ENCODE results near the gene CRKL. TPM values are rescaled to one million over a fixed set of nuclear protein-coding genes. Genes with fewer than 3 reads are reported as not detected.
"Not testable (repeated sequence)": the region's sequence is repeated elsewhere in the genome, so short reads cannot be mapped to it uniquely, and the experiment has no call there.

CRKL gene
- polyA plus RNA-seq, 4 donors: 61.4 to 71.1 (median 70.5) TPM

DNA sequence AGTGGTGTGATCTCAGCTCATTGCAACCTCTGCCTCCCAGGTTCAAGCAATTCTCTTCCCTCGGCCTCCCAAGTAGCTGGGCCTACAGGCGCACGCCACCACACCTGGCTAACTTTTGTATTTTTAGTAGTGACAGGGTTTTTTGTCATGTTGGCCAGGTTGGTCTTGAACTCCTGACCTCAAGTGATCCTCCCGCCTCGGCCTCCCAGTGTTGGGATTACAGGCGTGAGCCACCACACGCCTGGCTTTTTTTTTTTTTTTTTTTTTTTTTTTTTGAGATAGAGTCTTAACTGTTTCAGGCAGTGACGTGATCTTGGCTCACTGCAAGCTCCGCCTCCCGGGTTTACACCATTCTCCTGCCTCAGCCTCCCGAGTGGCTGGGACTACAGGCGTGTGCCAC lies 13.2 kb downstream of the CRKL start:
- DNase-seq (ENCODE audit: low read depth in 4 of 4, low spot score in 3 of 4): not testable (repeated sequence)

DNA sequence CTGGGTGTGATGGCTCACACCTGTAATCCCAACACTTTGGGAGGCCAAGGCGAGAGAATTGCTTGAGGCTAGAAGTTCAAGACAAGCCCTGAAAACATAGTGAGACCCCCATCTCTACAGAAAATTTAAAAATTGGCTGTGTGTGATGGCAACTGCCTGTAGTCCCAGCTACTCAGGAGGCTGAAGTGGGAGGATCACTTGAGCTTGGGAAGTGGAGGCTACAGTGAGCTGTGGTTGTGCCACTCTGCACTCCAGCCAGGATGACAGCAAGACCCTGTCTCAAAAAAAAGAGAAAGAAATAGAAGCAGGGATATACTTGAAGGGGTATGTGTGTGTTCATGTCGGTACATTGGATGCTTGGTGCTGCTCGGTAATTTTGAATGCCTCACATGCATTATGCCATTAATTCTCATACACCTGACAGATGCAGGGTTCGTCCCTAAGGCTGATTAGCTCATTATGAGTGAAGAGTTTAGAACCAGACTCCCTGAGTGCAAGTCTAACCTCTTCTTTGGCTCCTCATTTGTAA lies 14.0 kb downstream of the CRKL start:
- DNase-seq (ENCODE audit: low read depth in 4 of 4, low spot score in 3 of 4): no peak

DNA sequence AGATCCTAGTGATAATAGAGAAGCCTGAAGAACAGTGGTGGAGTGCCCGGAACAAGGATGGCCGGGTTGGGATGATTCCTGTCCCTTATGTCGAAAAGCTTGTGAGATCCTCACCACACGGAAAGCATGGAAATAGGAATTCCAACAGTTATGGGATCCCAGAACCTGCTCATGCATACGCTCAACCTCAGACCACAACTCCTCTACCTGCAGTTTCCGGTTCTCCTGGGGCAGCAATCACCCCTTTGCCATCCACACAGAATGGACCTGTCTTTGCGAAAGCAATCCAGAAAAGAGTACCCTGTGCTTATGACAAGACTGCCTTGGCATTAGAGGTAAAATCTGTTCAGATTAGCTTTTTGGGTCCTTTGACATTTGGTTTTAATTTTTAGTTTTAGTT lies 16.7 kb downstream of the CRKL start:
- DNase-seq (ENCODE audit: low read depth in 4 of 4, low spot score in 3 of 4): no peak

DNA sequence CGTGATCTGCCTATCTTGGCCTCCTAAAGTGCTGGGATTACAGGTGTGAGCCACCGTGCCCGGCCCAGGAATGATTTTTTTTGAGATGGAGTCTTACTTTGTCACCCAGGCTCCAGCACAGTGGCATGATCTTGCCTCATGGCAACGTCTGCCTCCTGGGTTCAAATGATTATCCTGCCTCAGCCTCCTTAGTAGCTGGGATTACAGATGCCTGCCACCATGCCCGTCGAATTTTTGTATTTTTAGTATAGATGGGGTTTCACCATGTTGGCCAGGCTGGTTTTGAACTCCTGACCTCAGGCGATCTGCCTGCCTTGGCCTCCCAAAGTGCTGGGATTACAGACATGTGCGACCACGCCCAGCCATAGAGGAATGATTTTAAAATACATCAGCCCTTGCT lies 17.8 kb downstream of the CRKL start:
- not testable (repeated sequence) for DNase-seq (ENCODE audit: low read depth in 4 of 4, low spot score in 3 of 4)

DNA sequence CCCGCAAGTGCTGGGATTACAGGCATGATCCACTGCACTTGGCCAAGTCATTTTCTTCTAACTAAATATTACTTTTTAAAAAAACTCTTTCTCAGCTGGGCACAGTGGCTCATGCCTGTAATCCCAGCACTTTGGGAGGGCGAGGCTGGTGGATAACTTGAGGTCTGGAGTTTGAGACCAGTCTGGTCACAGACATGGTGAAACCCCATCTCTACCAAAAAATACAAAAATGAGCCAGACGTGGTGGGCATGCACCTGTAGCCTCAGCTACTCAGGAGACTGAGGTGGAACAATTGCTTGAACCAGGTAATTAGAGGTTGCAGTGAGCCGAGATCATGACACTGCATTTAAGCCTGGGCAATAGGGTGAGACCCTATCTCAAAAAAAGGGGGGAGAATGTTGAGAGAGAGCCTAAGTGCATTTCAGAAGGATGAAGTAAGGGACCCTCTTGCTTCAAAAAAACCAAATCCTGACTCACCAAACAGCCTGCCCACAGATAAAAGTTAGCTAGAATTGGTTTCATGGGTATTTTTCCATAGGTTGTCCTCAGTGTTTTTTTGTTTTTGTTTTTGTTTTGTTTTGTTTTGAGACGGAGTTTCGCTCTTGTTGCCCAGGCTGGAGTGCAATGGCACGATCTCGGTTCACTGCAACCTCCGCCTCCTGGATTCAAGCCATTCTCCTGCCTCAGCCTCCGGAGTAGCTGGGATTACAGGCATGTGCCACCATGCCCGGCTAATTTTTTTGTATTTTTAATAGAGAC lies 18.8 kb downstream of the CRKL start:
- not testable (repeated sequence) for DNase-seq (ENCODE audit: low read depth in 4 of 4, low spot score in 3 of 4)

DNA sequence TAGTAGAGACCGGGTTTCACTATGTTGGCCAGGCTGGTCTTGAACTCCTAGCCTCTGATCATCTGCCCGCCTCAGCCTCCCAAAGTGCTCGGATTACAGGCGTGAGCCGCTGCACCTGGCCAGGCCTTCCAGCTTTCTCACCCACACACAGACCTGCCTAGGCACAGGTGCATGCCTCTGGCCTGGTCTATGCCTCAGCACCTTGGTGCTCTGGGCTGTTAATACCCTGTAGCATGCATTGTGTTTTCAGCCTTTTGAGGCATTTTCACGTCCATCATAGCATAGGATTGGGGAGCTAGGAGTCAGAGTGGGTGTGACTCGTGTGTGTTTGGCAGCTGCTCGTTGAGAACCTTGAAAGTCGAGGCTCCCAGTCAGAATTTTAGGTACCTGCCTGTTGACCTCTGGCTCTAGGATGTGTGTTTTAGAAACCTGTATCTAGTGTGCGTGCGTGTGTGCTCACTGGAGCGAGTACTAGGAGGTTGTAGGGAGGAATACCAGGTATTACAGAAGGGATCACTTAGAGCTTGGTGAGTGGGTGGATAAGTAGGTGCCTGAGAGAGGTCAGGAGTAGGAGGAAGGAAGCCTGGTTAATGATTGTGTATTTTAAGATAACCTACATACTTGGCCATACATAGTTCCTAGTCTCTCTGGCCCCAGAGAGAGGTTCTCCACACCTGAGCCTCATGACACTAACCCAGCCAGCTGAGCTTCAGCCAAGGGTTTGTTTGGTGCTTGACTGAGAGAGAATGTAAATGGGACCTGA lies 20.0 kb downstream of the CRKL start:
- DNase-seq (ENCODE audit: low read depth in 4 of 4, low spot score in 3 of 4): no peak

DNA sequence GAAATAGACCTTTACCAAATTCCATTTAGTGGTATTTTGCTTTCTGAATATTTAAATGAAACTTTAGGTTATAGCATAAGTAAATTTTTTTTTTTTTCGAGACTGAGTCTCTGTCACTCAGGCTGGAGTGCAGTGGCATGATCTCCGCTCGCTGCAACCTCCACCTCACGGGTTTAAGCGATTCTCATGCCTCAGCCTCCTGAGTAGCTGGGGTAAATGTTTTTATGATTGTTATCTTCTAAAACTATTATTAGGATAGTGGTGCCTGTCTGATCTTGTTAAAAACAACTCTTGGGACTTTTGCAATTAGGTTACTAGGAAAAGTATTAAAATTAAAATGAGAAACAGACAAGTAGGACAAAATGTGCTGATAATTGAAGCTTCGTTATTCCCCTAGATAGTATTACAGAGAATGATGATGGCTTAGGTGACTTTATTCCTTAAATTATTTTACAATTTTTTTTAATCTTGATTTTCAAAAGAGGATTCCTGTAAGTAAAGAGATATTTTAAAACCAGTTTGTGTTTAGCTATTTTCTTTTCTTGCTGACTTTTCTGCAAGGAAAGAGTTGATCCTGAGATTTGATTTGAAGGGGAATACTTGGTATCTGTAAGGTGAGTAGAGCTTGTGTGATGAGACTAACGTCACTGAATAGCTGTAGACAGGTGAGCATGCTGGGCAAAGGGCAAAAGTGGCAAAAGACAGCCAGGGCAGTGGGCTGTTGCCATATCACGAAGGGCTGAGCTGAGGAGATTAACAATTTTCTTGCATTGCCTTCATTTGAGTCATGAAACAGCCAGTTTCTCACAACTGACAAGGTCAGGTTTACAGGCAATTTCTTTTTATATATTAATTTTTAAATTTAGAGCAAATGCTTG lies 20.8 kb downstream of the CRKL start:
- no peak for DNase-seq (ENCODE audit: low read depth in 4 of 4, low spot score in 3 of 4)

DNA sequence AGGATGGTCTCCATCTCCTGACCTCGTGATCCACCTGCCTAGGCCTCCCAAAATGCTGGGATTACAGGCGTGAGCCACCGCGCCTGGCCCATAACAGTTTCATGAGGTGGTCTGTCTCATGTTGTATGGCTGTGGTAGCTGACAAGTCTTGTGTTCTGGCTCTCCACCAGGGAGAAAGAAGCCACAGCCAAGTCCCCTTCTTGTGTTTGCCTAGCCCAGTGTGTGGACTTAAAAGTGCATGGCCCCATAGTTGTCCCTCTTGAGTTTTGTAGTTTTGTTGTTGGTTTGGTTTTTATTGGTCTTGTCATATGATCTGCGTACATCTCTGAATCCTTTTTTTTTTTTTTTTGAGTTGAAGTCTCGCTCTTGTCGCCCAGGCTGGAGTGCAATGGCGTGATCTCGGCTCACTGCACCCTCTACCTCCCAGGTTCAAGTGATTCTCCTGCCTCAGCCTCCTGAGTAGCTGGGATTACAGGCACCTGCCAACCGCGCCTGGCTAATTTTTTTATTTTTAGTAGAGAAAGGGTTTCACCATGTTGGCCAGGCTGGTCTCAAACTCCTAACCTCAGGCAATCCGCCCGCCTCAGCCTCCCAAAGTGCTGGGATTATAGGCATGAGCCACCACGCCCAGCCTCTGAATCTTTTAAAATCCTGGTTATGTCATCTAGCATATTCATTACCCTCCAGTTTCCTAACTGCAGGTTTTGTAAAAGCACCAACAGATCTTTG lies 22.4 kb downstream of the CRKL start:
- DNase-seq (ENCODE audit: low read depth in 4 of 4, low spot score in 3 of 4): not testable (repeated sequence)

DNA sequence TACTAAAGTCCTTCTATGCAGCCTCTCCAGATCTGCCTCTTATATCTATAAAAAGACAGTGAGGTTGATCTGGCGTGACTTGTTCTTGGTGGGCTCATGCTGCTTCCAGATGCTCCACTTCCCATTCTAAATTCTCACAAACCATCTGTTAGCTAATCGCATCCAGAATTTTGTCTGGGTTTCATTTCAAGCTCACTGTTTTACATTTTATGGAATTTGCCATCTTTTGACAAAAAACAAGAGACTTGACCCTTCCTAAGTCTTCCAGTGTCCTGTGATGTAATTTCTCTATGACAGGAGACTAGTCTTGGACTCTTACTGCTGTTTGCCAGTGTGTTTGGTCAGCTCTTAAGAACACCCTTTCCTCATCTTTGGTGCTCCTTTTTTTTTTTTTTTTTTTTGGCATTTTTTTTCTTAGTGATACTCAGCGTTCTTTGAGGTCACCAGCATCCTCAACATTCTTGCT lies 23.0 kb downstream of the CRKL start:
- no peak for DNase-seq (ENCODE audit: low read depth in 4 of 4, low spot score in 3 of 4)

DNA sequence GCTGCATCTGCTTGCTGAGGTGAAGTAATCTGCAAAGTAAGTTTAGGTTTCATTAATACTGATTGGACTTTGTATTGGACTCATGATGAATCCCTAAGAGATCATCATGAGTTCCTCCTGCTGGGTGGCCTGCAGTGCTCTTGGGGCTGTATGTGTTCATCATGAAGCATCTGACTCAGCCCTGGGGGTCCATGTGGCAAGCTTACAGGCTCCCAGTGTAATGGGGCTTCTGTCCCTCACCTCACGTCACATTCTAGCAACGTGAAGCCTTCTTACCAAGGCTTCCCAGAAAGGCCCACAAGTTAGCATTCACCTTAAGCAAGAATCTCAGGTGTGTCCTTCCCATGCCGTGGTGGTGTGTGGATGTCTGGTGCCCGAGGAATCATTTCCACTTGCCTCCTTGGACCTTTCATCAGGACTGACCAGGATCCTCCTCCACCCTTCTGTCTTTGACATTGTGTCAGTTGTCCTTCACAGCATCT lies 23.7 kb downstream of the CRKL start:
- no peak for DNase-seq (ENCODE audit: low read depth in 4 of 4, low spot score in 3 of 4)

DNA sequence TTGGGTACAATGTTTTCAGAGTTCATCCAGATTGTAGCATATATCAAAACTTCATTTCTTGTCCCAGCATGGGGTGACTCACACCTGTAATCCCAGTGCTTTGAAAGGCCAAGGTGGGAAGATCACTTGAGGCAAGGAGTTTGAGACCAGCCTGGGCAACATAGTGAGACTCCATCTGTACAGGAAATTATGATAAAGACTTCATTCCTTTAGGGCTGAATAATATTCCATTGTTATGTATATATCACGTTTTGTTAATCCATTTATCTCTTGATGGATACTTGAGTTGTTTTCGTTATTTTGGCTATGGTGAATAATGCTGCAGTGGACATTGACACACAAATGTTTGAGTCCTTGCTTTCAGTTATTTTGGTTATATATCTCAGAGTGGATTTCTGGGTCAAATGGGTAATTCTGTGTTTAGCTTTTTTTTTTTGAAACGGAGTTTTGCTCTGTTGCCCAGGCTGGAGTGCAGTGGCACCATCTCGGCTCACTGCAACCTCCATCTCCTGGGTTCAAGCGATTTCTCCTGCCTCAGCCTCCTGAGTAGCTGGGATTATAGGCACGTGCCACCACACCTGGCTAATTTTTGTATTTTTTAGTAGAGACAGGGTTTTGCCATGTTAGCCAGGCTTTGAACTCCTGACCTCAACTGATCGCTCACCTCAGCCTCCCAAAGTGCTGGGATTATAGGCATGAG lies 25.1 kb downstream of the CRKL start:
- DNase-seq (ENCODE audit: low read depth in 4 of 4, low spot score in 3 of 4): not testable (repeated sequence)

DNA sequence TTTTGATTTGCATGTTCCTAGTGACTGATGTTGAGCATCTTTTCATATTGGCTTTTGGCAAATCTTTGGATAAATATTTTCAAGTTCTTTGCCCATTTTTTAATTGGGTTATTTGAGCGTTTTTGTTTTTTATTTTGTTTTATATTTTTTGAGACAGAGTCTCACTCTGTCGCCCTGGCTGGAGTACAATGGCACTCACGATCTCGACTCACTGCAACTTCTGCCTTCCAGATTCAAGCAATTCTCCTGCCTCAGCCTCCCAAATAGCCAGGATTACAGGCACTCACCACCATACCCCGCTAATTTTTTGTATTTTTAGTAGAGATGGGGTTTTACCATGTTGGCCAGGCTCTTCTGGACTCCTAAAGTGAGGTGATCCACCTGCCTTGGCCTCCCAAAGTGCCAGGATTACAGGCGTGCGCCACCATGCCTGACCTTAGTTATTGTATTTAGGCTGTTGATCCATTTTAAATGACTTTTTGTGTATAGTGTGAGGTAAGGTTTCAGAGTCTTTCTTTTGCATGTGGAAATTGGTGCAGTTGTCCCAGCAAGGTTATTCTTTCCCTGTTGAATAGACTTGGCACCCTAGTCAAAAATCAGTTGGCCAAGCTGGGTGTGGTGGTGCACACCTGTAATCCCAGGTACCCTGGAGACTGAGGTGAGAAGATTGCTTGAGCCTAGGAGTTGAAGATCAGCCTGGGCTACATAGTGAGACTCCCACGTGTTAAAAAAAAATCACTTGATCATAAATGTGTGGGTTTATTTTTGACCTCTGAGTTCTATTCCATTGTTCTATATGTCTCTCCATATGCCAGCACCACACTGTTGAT lies 26.1 kb downstream of the CRKL start:
- no peak for DNase-seq (ENCODE audit: low read depth in 4 of 4, low spot score in 3 of 4)

DNA sequence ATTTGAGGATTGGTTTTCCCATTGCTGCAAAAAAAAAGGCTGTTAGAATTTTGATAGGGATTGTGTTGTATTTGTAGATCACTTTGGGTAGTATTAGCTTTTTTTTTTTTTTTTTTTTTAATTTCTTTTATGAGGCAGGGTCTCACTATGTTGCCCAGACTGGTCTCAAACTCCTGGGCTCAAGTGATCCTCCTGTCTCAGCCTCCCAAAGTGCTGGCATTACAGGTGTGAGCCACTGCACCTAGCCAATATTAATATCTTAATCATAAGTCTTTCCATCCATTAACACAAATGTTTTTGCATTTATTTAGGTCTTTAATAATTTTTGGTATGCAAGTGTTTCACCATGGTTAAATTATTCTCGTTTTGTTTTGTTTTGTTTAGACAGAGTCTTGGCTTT lies 26.8 kb downstream of the CRKL start:
- no peak for DNase-seq (ENCODE audit: low read depth in 4 of 4, low spot score in 3 of 4)

DNA sequence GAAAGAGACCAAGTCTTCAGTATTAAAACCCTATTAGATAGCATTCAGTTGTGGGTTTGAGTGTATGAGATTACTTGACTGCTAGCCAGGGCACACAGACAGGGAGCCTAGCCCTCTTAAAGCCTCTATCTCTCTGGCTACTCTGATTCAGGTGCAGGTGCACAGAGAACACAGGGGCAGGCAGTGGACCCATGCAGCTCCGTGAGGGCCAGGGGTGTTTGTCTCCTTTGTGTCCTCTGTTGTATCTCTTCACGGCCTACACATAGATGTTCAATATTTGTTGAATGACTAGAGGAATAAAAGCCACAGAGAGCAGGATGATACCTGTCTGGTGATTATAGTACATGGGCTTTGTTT lies 28.3 kb downstream of the CRKL start:
- no peak for DNase-seq (ENCODE audit: low read depth in 4 of 4, low spot score in 3 of 4)

DNA sequence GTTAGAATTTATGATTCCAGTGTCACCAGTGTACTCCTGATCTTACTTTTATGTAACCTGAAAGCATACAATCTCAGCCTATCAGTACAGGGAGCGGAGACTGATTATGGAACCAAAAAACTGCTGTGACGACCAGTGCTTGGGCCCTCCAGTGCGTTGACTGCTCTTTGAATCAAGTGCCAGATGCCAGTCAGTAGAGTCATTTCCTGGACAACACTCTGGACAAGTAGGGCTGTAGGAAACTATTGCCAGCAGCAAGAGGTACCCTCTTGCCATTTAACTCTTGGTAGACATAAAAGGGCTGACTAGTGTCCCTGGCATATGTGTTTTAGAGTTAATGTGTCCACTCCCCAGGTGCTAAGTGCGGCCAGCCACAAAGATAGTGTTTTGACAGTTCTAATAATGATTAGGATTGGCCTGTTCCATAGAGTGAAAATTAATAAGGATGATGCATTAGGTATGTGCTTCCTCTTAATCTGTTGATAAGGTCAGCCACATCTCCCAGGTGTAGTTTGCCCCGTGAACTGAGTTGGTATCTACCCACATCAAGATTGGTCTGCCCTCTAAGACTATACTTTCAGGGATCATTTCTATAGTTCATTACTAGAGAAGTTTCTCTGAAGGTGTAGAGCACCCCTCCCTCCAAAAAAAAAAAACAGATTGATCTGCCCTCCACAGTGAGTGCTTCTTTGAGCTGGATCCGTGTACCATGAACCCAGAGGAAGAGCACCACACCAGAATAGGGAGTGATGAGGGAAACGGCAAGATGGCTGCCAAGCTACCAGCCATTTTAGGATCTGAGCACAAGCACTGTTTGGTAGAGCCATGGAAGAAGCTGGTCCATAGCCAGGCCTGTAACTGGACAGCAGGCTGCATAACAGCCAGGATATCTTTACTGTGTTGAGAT lies 29.1 kb downstream of the CRKL start:
- no peak for DNase-seq (ENCODE audit: low read depth in 4 of 4, low spot score in 3 of 4)

DNA sequence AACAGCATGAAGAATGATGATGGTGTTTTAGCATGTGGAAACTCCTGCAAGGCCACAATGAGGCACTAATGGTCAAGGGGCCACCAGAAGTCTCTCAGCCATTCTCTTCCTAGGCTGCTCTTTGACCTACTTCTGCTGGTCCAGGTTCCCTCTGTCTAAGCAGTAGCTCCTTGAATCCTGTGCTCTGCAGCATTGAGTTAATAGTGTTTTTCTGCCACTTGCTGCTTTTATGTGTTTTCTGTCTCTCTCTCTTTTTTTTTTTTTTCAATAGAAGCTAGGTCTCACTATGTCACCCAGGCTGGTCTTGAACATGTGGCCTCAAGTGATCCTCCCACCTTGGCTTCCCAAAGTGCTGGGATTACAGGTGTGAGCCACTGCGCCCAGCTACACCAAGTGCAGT lies 29.8 kb downstream of the CRKL start:
- DNase-seq (ENCODE audit: low read depth in 4 of 4, low spot score in 3 of 4): no peak

DNA sequence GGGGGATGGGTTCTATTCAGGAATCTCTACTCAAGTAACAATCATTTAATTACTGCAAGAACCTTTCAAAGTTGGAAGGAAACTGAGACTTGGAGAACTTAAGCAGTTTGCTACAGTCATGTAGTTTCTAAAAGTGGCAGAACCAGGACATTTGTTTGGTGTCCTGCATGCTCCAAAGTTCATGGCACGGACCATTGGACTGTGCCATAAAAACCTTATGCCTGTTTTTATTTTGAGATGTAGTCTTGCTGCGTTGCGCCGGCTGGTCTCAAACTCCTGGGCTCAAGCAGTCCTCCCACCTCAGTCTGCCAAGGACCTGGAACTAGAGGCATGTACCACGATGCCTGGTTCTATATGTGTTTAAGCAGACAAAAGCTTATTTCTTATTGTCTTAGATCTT lies 31.2 kb downstream of the CRKL start:
- DNase-seq (ENCODE audit: low read depth in 4 of 4, low spot score in 3 of 4): no peak

DNA sequence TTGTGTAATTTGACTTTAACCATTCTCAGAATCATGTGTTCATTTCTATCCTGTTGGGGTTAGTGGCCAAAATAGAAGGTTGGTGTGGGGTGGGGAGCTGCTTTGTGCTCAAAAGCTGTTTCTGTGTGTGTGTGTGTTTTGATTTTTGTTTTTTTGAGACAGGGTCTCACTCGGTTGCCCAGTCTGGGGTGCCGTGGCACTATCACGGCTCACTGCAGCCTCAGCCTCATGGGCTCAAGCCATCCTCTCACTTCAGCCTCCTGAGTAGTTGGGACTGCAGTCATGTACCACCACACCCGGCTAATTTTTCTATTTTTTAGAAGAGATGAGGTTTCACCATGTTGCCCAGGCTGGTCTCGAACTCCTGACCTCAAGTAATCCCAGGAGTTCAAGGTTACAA lies 31.8 kb downstream of the CRKL start:
- no peak for DNase-seq (ENCODE audit: low read depth in 4 of 4, low spot score in 3 of 4)

Data from right renal pelvis (tissue), 4 donors.